Measurements from ENCODE around the gene KRT2.

GRCh38 chr12:52605542-52605941 is 46.5 kb downstream of the KRT2 start:
- TF ChIP-seq POLR2A (IDR thresholded peaks at IDR 0.05) = no peak
- no peak for TF ChIP-seq CTCF (IDR thresholded peaks at IDR 0.05)
